Muscle layer of colon (tissue), 2 donors: Measurements from ENCODE around the gene SPDYE2B.
"Not testable (repeated sequence)": the region's sequence is repeated elsewhere in the genome, so short reads cannot be mapped to it uniquely, and the experiment has no call there.

Experiments
- H3K27ac ChIP-seq: one replicate; pipeline ENCODE4 v1.7.0; 2013; ENCODE audit warnings: low read depth, mild to moderate bottlenecking, low read length, moderate library complexity
- H3K27me3 ChIP-seq, 2 donors: one replicate each; pipeline ENCODE4 v1.7.0; 2013; ENCODE audit warnings: low read length in 2 of 2, mild to moderate bottlenecking in 2 of 2; ENCODE audit not compliant: insufficient read depth in 2 of 2, control insufficient read depth in 1 of 2
- H3K36me3 ChIP-seq: one replicate; pipeline ENCODE4 v1.7.0; 2013; ENCODE audit warnings: mild to moderate bottlenecking, low read length; ENCODE audit not compliant: insufficient read depth
- H3K4me1 ChIP-seq: one replicate; pipeline ENCODE4 v1.7.0; 2013; ENCODE audit warnings: mild to moderate bottlenecking, low read length; ENCODE audit not compliant: insufficient read depth
- H3K4me3 ChIP-seq, 2 donors: one replicate each; pipeline ENCODE4 v1.7.0; 2013; ENCODE audit warnings: low read length in 2 of 2, low read depth in 1 of 2, mild to moderate bottlenecking in 1 of 2, moderate library complexity in 1 of 2
- H3K9ac ChIP-seq: one replicate; pipeline ENCODE4 v1.7.0; 2013; ENCODE audit warnings: low read length
- H3K9me3 ChIP-seq: one replicate; pipeline ENCODE4 v1.7.0; 2013; ENCODE audit warnings: mild to moderate bottlenecking, low read length
- donor health status: abdominal sarcoma.
- donor health status: Adenocarcinoma of cecum.

Gene SPDYE2B

DNA sequence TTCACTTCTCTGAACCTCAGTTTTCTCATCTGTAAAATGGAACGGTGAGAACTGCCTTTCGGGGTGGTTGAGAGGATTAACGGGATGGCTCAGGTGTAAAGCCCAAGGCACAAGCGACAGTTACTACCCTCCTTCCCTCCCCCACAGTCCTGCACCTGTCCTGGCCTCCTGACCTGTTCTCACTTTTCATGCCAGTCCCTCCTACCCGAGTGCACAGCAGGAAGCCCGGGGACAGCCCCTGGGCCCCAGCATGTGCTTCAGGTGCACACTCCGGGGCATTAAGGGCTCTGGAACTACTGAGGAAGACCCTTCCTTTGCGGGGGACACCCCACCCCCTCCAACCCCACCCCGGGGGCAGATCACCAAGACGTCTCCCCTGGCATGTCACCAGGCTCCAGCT lies 34.2 kb upstream of the SPDYE2B start:
- H3K4me3 ChIP-seq, H3K27me3 ChIP-seq, H3K27ac ChIP-seq, H3K4me1 ChIP-seq, H3K9ac ChIP-seq, H3K36me3 ChIP-seq, H3K9me3 ChIP-seq: not testable (repeated sequence)

DNA sequence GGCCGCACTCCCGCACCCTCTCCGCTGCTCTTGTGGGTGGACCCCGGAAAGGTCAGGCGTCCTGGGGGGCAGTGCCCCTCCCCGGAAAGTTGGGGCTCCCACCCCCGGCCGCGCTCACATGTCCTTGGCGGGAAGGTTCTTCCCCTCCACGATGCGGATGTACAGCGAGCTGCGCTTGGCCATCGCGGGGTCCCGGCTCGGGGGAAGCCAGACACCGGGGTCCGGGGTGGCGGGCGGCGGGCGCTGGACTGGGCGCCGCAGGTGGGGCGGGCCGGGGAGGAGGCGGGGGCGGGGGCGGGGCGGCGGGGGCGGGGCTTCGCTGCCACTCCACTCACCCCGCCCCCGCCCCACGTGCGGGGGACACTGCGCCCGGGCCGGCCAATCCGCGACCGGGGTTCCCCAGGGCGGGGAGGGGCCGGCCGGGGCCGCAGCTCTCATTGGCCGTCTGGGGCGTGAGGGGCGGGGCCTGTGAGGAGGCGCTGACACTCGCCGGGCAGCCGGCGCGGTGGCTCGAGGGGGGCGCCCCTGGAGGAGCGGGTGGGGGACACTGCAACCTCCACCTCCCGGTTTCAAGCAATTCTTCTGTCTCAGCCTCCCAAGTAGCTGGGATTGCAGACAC lies 33.5 kb upstream of the SPDYE2B start, which contains the start of gene RASA4:
RASA4 (minus strand) TSS at position 250 of the 619 bp plus-strand sequence; CDS start at position 183, 67 bp downstream.
- H3K27ac ChIP-seq, H3K9me3 ChIP-seq, H3K27me3 ChIP-seq, H3K4me1 ChIP-seq, H3K4me3 ChIP-seq, H3K9ac ChIP-seq, H3K36me3 ChIP-seq: not testable (repeated sequence)

DNA sequence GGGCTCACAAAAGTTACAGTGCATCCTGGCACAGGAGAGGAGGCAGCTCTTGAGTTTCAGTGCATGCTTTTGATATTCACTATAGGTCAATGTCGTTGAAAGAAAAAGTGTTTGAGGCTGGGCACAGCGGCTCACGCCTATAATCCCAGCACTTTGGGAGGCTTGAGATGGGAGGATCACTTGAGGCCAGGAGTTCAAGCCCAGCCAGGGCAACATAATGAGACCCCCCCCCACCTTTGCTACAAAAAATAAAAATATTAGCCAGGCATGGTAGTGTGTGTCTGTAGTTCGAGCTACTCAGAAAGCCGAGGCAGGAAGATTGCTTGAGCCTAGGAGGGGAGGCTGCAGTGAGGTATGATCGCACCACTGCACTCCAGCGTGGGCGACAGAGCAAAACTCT lies 32.0 kb upstream of the SPDYE2B start:
- not testable (repeated sequence) for H3K9me3 ChIP-seq, H3K27me3 ChIP-seq, H3K9ac ChIP-seq, H3K36me3 ChIP-seq, H3K27ac ChIP-seq, H3K4me3 ChIP-seq, H3K4me1 ChIP-seq

GRCh38 chr7:102627271-102627904 lies 22.7 kb upstream of the SPDYE2B start:
- H3K36me3 ChIP-seq, H3K9ac ChIP-seq, H3K4me3 ChIP-seq: not testable (repeated sequence)

DNA sequence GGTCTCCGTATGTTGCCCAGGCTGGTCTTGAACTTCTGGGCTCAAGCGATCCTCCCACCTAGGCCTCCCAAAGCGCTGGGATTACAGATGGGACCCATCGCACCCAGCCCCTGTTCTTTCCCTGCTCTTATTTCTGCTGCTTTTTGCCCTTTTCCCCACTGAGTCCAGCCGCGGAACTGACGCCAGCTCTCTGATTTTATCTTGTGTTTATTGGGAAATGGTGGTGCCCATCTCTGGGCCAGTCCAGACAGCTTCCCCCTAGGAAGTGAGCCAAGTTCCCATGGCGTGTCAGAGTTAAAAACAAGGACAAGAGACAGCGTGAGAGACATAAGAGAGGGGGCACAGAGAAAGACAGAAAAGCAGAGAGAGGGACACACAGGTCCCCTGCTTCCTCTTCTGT lies 19.5 kb upstream of the SPDYE2B start:
- H3K27me3 ChIP-seq, H3K9me3 ChIP-seq, H3K36me3 ChIP-seq, H3K9ac ChIP-seq, H3K4me1 ChIP-seq, H3K4me3 ChIP-seq, H3K27ac ChIP-seq: not testable (repeated sequence)

More at GRCh38 chr7:102627271-102627904, 22.7 kb upstream of the SPDYE2B start:
- not testable (repeated sequence) for H3K27ac ChIP-seq, H3K27me3 ChIP-seq, H3K9me3 ChIP-seq, H3K4me1 ChIP-seq

DNA sequence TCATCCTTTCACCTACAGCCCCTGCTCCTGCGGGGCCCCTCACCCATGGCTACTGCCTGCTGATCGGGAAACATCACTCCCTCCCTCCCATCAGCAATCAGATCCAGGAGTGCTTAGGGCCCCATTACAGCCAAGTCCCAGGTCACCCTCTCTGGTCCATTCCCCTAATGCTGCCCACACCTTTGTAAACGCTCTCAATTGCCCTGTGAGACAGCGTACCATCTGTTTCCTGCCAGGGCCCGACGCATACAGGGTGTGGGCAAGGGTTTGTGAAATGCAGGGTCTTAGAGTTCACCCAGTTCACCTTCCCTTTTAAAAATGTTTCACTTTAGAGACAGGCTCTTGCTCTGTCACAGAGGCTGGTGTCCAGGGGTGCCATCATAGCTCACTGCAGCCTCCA lies 15.8 kb upstream of the SPDYE2B start:
- not testable (repeated sequence) for H3K36me3 ChIP-seq, H3K27ac ChIP-seq, H3K27me3 ChIP-seq, H3K9me3 ChIP-seq, H3K4me1 ChIP-seq, H3K9ac ChIP-seq, H3K4me3 ChIP-seq

- H3K4me1 ChIP-seq, H3K27ac ChIP-seq, H3K27me3 ChIP-seq, H3K36me3 ChIP-seq, H3K9me3 ChIP-seq, H3K9ac ChIP-seq, H3K4me3 ChIP-seq: not testable (repeated sequence)
These were observed 14.8 kb upstream of the SPDYE2B start for GRCh38 chr7:102635354-102635753.

GRCh38 chr7:102636956-102637355 lies 13.2 kb upstream of the SPDYE2B start:
- not testable (repeated sequence) for H3K4me1 ChIP-seq, H3K9me3 ChIP-seq, H3K4me3 ChIP-seq, H3K9ac ChIP-seq, H3K27ac ChIP-seq, H3K36me3 ChIP-seq, H3K27me3 ChIP-seq

- H3K9ac ChIP-seq, H3K27me3 ChIP-seq, H3K36me3 ChIP-seq, H3K27ac ChIP-seq, H3K9me3 ChIP-seq, H3K4me1 ChIP-seq, H3K4me3 ChIP-seq: not testable (repeated sequence)
These were observed 11.3 kb upstream of the SPDYE2B start for GRCh38 chr7:102638848-102639247.

GRCh38 chr7:102642691-102643090 lies 7.4 kb upstream of the SPDYE2B start, which contains the start of gene UPK3BL1:
Gene UPK3BL1 (minus strand): TSS chr7:102642791. CDS start chr7:102642741, 50 bp downstream.
- not testable (repeated sequence) for H3K27me3 ChIP-seq, H3K36me3 ChIP-seq, H3K9ac ChIP-seq, H3K27ac ChIP-seq, H3K4me1 ChIP-seq, H3K9me3 ChIP-seq, H3K4me3 ChIP-seq

DNA sequence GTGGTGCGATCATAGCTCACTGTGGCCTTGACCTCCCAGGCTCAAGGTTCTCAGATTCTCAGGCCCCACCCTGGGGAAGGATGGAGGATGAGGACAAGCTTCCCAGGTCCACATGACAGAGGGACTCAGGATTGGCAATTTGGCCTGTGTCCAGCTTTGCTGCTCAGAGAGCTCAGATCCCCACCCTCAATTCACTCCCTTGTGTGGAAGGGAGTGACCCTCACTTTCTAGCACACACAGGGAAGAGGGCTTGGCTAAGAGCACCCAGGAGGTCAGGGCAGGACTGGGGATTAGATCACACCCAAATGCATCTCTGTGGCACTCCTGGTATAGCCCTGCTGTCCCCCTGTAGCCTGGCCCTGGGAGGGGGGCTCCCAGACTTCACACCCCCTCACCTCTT lies 6.7 kb upstream of the SPDYE2B start:
- H3K9ac ChIP-seq, H3K27me3 ChIP-seq, H3K27ac ChIP-seq, H3K4me3 ChIP-seq, H3K36me3 ChIP-seq, H3K4me1 ChIP-seq, H3K9me3 ChIP-seq: not testable (repeated sequence)

DNA sequence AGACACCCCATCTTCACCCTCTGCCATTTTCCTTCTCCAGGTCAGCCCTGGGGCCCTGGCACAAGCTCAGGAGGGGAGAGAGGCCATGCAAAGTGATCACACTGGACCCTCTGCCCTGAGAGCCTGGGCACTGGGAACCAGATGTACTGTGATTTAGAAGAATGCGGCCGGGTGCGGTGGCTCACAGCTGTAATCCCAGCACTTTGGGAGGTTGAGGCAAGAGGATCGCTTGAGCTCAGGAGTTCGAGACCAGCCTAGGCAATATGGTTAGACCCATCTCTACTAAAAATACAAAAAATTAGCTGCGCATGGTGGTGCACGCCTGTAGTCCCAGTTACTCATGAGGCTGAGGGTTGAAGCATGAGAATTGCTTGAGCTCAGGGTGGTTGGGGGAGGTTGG lies 2.3 kb upstream of the SPDYE2B start:
- not testable (repeated sequence) for H3K27me3 ChIP-seq, H3K4me1 ChIP-seq, H3K9ac ChIP-seq, H3K36me3 ChIP-seq, H3K9me3 ChIP-seq, H3K27ac ChIP-seq, H3K4me3 ChIP-seq
